HCT116 (cell line): ENCODE data around the gene TRAPPC12. TPM values are rescaled to one million over a fixed set of nuclear protein-coding genes. Genes with fewer than 3 reads are reported as not detected.

Experiments used
- ATAC-seq: fragments of 200-7000 bp; cut with Tn5 transposase; 2 replicates; pipeline ENCODE4 v1.9.1; 2020; ENCODE audit warnings: mild to moderate bottlenecking, moderate library complexity
- BruUV-seq: library from RNA; stranded (reverse); fragments of 400-500 nt; replicated peaks from 2 replicates; lab custom pipeline; 2021; lab: Mats Ljungman, UMichigan
- CTCF ChIA-PET: fragments of 300-600 bp; sonication (Branson Sonifier 250); formaldehyde crosslinking; loops from one replicate; lab custom pipeline; 2021; ENCODE audit warnings: antibody characterized with exemption; lab: Charles Lee
- POLR2A ChIA-PET: fragments of 300-600, 350-600 bp; sonication (Branson Sonifier 250); formaldehyde crosslinking; loops from one replicate; lab custom pipeline; 2021; ENCODE audit warnings: antibody characterized with exemption; lab: Charles Lee
- RAD21 ChIA-PET, 2 experiments: fragments of 300-600 bp; sonication (Branson Sonifier 250); formaldehyde crosslinking; loops; one replicate each; lab custom pipeline; 2023; ENCODE audit warnings: low total read pairs in 2 of 2; ENCODE audit not compliant: uncharacterized antibody in 2 of 2, unreplicated experiment in 2 of 2, low non-redundant PET in 1 of 2; lab: Charles Lee
- DNase-seq: peaks from one replicate; pipeline ENCODE4 v3.0.0-alpha.2; 2010; ENCODE audit warnings: low read depth, low spot score
- H2AFZ ChIP-seq: fragments of 200-600 bp; shearing (Covaris generic), sonication (generic); 2 replicates; pipeline ENCODE4 v1.6.1; 2017; ENCODE audit warnings: low read depth, mixed run types, mixed read lengths, antibody characterized with exemption, low read length; ENCODE audit not compliant: poor library complexity, severe bottlenecking
- H3K27ac ChIP-seq: 2 replicates; pipeline ENCODE4 v1.5.1; 2012; ENCODE audit warnings: low read depth, low read length
- H3K27me3 ChIP-seq: fragments of 200-600 bp; sonication (generic); 2 replicates; pipeline ENCODE4 v1.6.1; 2016; ENCODE audit warnings: mixed run types, low read length, mixed read lengths; ENCODE audit not compliant: insufficient read depth
- H3K36me3 ChIP-seq, 2 experiments: fragments of 200-500 bp in 1 of 2; fragments of 200-600 bp in 1 of 2; sonication (Bioruptor generic) in 1 of 2; sonication (generic) in 1 of 2; 2 replicates each; pipeline versions ENCODE4 v1.5.1 to v1.6.1; 2014 to 2016; ENCODE audit warnings: low read length in 2 of 2, inconsistent platforms in 1 of 2, mixed read lengths in 1 of 2, mixed run types in 1 of 2; ENCODE audit not compliant: insufficient read depth in 2 of 2, control insufficient read depth in 1 of 2
- H3K4me1 ChIP-seq, 2 experiments: fragments of 200-600 bp in 1 of 2; sonication (generic) in 1 of 2; 2 replicates each; pipeline versions ENCODE4 v1.5.1 to v1.6.1; 2012 to 2017; ENCODE audit warnings: low read length in 2 of 2, inconsistent platforms in 1 of 2, mild to moderate bottlenecking in 1 of 2, mixed read lengths in 1 of 2, mixed run types in 1 of 2, moderate library complexity in 1 of 2; ENCODE audit not compliant: insufficient read depth in 2 of 2, control insufficient read depth in 1 of 2
- H3K4me2 ChIP-seq: fragments of 200-600 bp; sonication (generic); 2 replicates; pipeline ENCODE4 v1.6.1; 2017; ENCODE audit warnings: mixed run types, low read length, mixed read lengths
- H3K4me3 ChIP-seq, 2 experiments: fragments of 200-600 bp in 1 of 2; sonication (generic) in 1 of 2; replicated peaks in 1 of 2; 2 replicates each; pipeline ENCODE4 v1.5.1; 2011 to 2016; ENCODE audit warnings: low read length in 2 of 2, control low read depth in 1 of 2, low read depth in 1 of 2, mild to moderate bottlenecking in 1 of 2, mixed read lengths in 1 of 2, mixed run types in 1 of 2
- H3K79me2 ChIP-seq: fragments of 200-600 bp; sonication (generic); 2 replicates; pipeline ENCODE4 v1.6.1; 2017; ENCODE audit warnings: mild to moderate bottlenecking, mixed run types, low read length, moderate library complexity, mixed read lengths; ENCODE audit not compliant: insufficient read depth
- H3K9ac ChIP-seq: fragments of 200-600 bp; sonication (generic); 2 replicates; pipeline ENCODE4 v1.6.1; 2016; ENCODE audit warnings: low read length, mixed read lengths
- H3K9me2 ChIP-seq: fragments of 200-600 bp; sonication (generic), shearing (Covaris generic); 2 replicates; pipeline ENCODE4 v1.6.1; 2017; ENCODE audit warnings: mixed run types, mild to moderate bottlenecking, moderate library complexity; ENCODE audit not compliant: insufficient read depth
- H3K9me3 ChIP-seq, 2 experiments: fragments of 200-500 bp in 1 of 2; fragments of 200-600 bp in 1 of 2; sonication (Bioruptor generic) in 1 of 2; sonication (generic) in 1 of 2; 2 replicates each; pipeline ENCODE4 v1.6.1; 2014 to 2017; ENCODE audit warnings: low read length in 2 of 2, mixed read lengths in 2 of 2, inconsistent platforms in 1 of 2, low read depth in 1 of 2, mild to moderate bottlenecking in 1 of 2, mixed run types in 1 of 2, moderate library complexity in 1 of 2; ENCODE audit not compliant: control insufficient read depth in 1 of 2, insufficient read depth in 1 of 2
- H4K20me1 ChIP-seq: fragments of 200-600 bp; sonication (generic), shearing (Covaris generic); 2 replicates; pipeline ENCODE4 v1.6.1; 2017; ENCODE audit warnings: mixed run types, mild to moderate bottlenecking, moderate library complexity; ENCODE audit not compliant: insufficient read depth
- CBX3 ChIP-seq: IDR thresholded peaks from 2 replicates; pipeline ENCODE4 v1.6.1; 2012; ENCODE audit warnings: low read depth
- ELF1 ChIP-seq: IDR thresholded peaks from 2 replicates; pipeline ENCODE4 v1.6.1; 2012; ENCODE audit warnings: low read depth, borderline replicate concordance
- EZH2 ChIP-seq: fragments of 200-600 bp; sonication (generic); IDR thresholded peaks from 2 replicates; pipeline ENCODE4 v1.6.1; 2017; ENCODE audit warnings: antibody characterized with exemption, mixed run types
- EZH2phosphoT487 ChIP-seq: fragments of 200-600 bp; IDR thresholded peaks from 2 replicates; pipeline ENCODE4 v1.6.1; 2018; ENCODE audit warnings: antibody characterized with exemption, borderline replicate concordance
- POLR2A ChIP-seq: IDR thresholded peaks from 2 replicates; pipeline ENCODE4 v1.7.0; 2011; ENCODE audit warnings: borderline replicate concordance; ENCODE audit not compliant: insufficient read depth, insufficient read length; ENCODE audit errors: extremely low read depth
- POLR2AphosphoS5 ChIP-seq: IDR thresholded peaks from 2 replicates; pipeline ENCODE4 v1.6.1; 2011; ENCODE audit warnings: mild to moderate bottlenecking, low read depth, low read length, moderate library complexity
- RAD21 ChIP-seq: IDR thresholded peaks from 2 replicates; pipeline ENCODE4 v1.6.1; 2012; ENCODE audit warnings: low read depth, mild to moderate bottlenecking
- SIN3A ChIP-seq: IDR thresholded peaks from 2 replicates; pipeline ENCODE4 v1.6.1; 2012; ENCODE audit warnings: low read depth
- SRF ChIP-seq: IDR thresholded peaks from 2 replicates; pipeline ENCODE4 v1.6.1; 2012; ENCODE audit warnings: low read depth
- TCF7L2 ChIP-seq: IDR thresholded peaks from 2 replicates; pipeline ENCODE4 v1.7.0; 2011; ENCODE audit warnings: borderline replicate concordance, inconsistent platforms; ENCODE audit not compliant: insufficient read depth, insufficient read length; ENCODE audit errors: extremely low read depth
- YY1 ChIP-seq: IDR thresholded peaks from 2 replicates; pipeline ENCODE4 v1.6.1; 2011; ENCODE audit warnings: low read length, low read depth, moderate library complexity, mild to moderate bottlenecking; ENCODE audit not compliant: insufficient replicate concordance; ENCODE audit errors: extremely low read depth
- ZFX ChIP-seq: fragments of 450-650 bp; IDR thresholded peaks from 2 replicates; pipeline ENCODE4 v1.6.1; 2017
- ZNF274 ChIP-seq: fragments of 200-500 bp; sonication (Bioruptor generic); IDR thresholded peaks from 2 replicates; pipeline ENCODE4 v1.6.1; 2014; ENCODE audit warnings: mild to moderate bottlenecking, low read depth, low read length, inconsistent platforms
- intact Hi-C: fragments of 100-400 bp; cut with micrococcal nuclease; formaldehyde crosslinking; loops from 2 replicates; pipeline ENCODE4 v1.10.0; 2022
- total RNA-seq: library from RNA; stranded (reverse); gene quantifications from one replicate; pipeline ENCODE4 v1.2.1, GENCODE V29; 2021; ENCODE audit not compliant: unreplicated experiment
- TF ChIP-seq, protein P1 (sequence below): IDR thresholded peaks from 2 replicates; pipeline ENCODE4 v1.6.1; 2012
- TF ChIP-seq, protein P2 (sequence below): IDR thresholded peaks from 2 replicates; pipeline ENCODE4 v1.6.1; 2012; ENCODE audit warnings: low read depth
- TF ChIP-seq, protein P3 (sequence below), 3 experiments: fragments of 200-600 bp in 1 of 3; sonication (generic) in 1 of 3; IDR thresholded peaks in 2 of 3; conservative IDR thresholded peaks in 1 of 3; 2 replicates each; pipeline ENCODE4 v1.5.1; 2012 to 2017; ENCODE audit warnings: low read depth in 2 of 3, low read length in 2 of 3, antibody characterized with exemption in 1 of 3, borderline replicate concordance in 1 of 3, control low read depth in 1 of 3, mild to moderate bottlenecking in 1 of 3, mixed read lengths in 1 of 3, mixed run types in 1 of 3, moderate library complexity in 1 of 3; ENCODE audit not compliant: insufficient read depth in 1 of 3

The TRAPPC12 gene
- total RNA-seq, 1 experiment from 2014 or later, result 47.4 TPM

DNA sequence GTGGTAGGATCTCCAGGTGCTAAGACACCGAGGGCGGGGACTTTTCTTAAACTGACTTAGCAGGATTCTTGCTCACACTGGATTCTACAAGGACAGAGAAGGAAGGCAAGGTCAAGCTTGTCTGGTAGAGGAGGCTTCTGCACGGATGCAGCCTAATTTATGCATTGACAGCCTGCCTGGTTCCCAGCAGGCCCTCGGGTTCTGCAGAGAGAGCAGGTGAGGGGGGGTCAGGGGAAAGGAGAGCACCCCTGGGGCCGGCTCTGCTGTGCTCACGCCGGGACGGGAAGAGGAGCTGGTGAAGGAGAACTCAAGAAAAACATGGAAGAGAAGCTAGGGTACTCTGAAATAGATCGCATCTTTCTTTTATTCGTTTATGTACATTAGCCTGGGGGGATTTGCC is 93.5 kb downstream of the TRAPPC12 start:
- Histone ChIP-seq H3K9me3 (no peaks in the 10 kb centered on the region), H3K36me3 (peaks cover 0 to 2% of the 10 kb centered on the region in 2 experiments; a peak in 1 of 4 replicates), H4K20me1 (no peaks in the 10 kb centered on the region), H3K27ac (no peak overlapping the region), H3K4me3 (no peak overlapping the region), H3K9me2 (no peaks in the 10 kb centered on the region), H3K79me2 (no peaks in the 10 kb centered on the region), H2AFZ (no peak overlapping the region), H3K9ac (no peak overlapping the region), H3K27me3 (no peaks in the 10 kb centered on the region)
- intact Hi-C loops, result no loop called here
- DNase-seq (no peak), ATAC-seq (no peak)
- CTCF ChIA-PET, result no interaction called here
- no peak for TF ChIP-seq SRF
- no peak for TF ChIP-seq EZH2
- TF ChIP-seq, protein P1, sequence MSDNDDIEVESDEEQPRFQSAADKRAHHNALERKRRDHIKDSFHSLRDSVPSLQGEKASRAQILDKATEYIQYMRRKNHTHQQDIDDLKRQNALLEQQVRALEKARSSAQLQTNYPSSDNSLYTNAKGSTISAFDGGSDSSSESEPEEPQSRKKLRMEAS, result no peak
- TF ChIP-seq CBX3, result no peak
- TF ChIP-seq, protein P2, sequence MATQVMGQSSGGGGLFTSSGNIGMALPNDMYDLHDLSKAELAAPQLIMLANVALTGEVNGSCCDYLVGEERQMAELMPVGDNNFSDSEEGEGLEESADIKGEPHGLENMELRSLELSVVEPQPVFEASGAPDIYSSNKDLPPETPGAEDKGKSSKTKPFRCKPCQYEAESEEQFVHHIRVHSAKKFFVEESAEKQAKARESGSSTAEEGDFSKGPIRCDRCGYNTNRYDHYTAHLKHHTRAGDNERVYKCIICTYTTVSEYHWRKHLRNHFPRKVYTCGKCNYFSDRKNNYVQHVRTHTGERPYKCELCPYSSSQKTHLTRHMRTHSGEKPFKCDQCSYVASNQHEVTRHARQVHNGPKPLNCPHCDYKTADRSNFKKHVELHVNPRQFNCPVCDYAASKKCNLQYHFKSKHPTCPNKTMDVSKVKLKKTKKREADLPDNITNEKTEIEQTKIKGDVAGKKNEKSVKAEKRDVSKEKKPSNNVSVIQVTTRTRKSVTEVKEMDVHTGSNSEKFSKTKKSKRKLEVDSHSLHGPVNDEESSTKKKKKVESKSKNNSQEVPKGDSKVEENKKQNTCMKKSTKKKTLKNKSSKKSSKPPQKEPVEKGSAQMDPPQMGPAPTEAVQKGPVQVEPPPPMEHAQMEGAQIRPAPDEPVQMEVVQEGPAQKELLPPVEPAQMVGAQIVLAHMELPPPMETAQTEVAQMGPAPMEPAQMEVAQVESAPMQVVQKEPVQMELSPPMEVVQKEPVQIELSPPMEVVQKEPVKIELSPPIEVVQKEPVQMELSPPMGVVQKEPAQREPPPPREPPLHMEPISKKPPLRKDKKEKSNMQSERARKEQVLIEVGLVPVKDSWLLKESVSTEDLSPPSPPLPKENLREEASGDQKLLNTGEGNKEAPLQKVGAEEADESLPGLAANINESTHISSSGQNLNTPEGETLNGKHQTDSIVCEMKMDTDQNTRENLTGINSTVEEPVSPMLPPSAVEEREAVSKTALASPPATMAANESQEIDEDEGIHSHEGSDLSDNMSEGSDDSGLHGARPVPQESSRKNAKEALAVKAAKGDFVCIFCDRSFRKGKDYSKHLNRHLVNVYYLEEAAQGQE, result no peak
- TF ChIP-seq RAD21, result no peak
- TF ChIP-seq EZH2phosphoT487, result no peak
- TF ChIP-seq, all 23 proteins: peak for 0
- ChIA-PET POLR2A (no interaction called here), RAD21 (no interaction called here)
- H3K4me2 ChIP-seq, result no peak overlapping the region
- H3K4me1 ChIP-seq, result no peaks in the 10 kb centered on the region
- no TSS peak for BruUV-seq

DNA sequence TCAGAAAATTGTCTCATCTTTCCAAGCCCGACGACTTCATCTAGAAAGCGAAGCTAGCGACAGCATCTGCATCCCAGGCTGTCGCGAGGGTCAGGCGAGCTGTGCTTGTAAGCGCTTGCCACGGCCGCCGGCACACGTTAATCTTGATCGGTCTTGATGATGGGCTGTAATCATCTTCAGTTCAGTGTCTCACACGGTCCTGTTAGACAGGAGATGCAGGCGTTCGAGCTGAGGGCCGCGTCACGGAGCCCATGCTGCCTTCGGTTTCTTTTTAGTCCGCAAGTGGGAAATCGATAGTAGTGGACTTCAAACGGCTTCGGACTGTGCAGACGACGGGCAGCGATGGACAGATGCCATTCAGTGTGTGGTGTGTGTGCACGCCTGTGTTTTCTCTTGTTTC is 96.3 kb downstream of the TRAPPC12 start:
- peaks cover 0 to 2% of the 10 kb centered on the region in 2 experiments; a peak in 1 of 4 replicates for H3K36me3 ChIP-seq
- no peaks in the 10 kb centered on the region for H3K9me2 ChIP-seq
- no peaks in the 10 kb centered on the region for H3K4me1 ChIP-seq
- H3K27ac ChIP-seq, result no peak overlapping the region
- ChIA-PET POLR2A (no interaction called here), RAD21 (no interaction called here), CTCF (no interaction called here)
- H3K4me3 ChIP-seq, result no peak overlapping the region
- no peaks in the 10 kb centered on the region for H4K20me1 ChIP-seq
- no peak overlapping the region for H3K9ac ChIP-seq
- DNase-seq, result no peak
- ATAC-seq, result no peak
- BruUV-seq, result no TSS peak
- intact Hi-C loops, result no loop called here
- no peaks in the 10 kb centered on the region for H3K9me3 ChIP-seq
- no peaks in the 10 kb centered on the region for H3K27me3 ChIP-seq
- TF ChIP-seq ELF1 (no peak), RAD21 (no peak), TCF7L2 (no peak), EZH2 (no peak), POLR2AphosphoS5 (no peak), ZNF274 (no peak), YY1 (no peak), SIN3A (no peak), ZFX (no peak), SRF (no peak), POLR2A (no peak), EZH2phosphoT487 (no peak)
- TF ChIP-seq, protein P3, sequence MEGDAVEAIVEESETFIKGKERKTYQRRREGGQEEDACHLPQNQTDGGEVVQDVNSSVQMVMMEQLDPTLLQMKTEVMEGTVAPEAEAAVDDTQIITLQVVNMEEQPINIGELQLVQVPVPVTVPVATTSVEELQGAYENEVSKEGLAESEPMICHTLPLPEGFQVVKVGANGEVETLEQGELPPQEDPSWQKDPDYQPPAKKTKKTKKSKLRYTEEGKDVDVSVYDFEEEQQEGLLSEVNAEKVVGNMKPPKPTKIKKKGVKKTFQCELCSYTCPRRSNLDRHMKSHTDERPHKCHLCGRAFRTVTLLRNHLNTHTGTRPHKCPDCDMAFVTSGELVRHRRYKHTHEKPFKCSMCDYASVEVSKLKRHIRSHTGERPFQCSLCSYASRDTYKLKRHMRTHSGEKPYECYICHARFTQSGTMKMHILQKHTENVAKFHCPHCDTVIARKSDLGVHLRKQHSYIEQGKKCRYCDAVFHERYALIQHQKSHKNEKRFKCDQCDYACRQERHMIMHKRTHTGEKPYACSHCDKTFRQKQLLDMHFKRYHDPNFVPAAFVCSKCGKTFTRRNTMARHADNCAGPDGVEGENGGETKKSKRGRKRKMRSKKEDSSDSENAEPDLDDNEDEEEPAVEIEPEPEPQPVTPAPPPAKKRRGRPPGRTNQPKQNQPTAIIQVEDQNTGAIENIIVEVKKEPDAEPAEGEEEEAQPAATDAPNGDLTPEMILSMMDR (IDR thresholded peaks at IDR 0.05 in 2 of 3, conservative IDR thresholded peaks at IDR 0.05 in 1 of 3; ENCODE audit: borderline replicate concordance in 1 of 3, insufficient read depth in 1 of 3, low read depth in 2 of 3, low read length in 2 of 3), result no peak
- no peak overlapping the region for H3K4me2 ChIP-seq
- H3K79me2 ChIP-seq, result no peaks in the 10 kb centered on the region
- no peak overlapping the region for H2AFZ ChIP-seq
